Measurements from ENCODE around the gene ZBTB17. TPM values are rescaled to one million over a fixed set of nuclear protein-coding genes. Genes with fewer than 3 reads are reported as not detected.

The ZBTB17 gene
- total and polyA plus RNA-seq, 2 of the 8 experiments (the other 6 are each of a cell fraction or from before 2014, with no cell fraction given) = 24.7 to 36.2 TPM

GRCh38 chr1:15974855-15975254, 1.0 kb downstream of the ZBTB17 start (continued):
- TF ChIP-seq TBP (IDR thresholded peaks at IDR 0.05; ENCODE audit: low read depth, low read length) = no peak

Measured in H1 (cell line).